COLO668 (cell line): ENCODE data around the gene TM9SF4.
"Not testable (repeated sequence)": the region's sequence is repeated elsewhere in the genome, so short reads cannot be mapped to it uniquely, and the experiment has no call there.

Experiments
- DNase-seq: peaks from one replicate; lab custom pipeline; 2025; ENCODE audit not compliant: unreplicated experiment; lab: John Stamatoyannopoulos, UW

The TM9SF4 gene

DNA sequence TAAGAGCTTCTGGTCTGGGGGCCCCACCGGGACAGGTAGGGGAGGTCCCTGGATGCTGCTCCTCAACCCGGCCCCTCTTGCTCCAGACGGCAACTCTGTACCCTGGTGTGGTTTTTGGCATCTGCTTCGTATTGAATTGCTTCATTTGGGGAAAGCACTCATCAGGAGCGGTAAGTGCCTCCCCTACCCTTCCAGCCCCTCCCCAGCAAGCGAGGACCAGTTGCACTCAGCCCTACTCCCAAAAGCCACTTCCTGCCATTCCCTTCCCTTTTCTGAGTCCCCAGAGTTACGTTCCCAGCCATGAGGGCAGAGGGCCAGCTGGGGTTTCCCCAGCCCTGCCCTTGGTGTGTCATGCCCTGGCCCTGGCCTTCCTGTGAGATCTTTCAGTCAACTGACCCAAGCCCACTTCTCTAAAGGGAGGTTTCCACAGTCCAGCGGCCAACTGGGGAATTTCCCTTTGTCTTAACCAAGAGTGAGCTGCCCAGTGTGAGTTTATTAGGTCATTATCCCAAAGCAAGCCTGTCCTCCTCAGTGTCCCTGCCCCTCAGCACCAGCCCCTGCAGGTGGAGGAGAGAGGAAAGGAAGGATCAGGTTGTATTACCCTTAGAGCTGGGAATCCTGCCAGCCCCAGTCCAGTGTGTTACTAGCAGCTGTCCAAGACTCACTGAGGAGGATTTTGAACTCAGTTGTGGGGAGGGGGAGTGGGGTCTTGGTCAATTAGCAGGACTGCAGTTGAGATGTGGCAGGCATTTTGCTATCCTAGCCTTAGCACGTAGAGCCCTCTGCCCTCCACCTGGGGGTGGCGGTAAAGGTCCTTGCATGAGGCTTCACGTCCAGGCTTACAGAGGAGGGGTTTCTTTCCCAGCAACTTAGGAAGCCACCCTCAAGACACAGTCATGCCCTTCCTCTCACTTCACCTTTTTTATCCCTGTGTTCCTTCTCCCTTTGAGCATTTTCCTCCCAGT lies 45.8 kb downstream of the TM9SF4 start:
- peak; percentile 37 for DNase-seq

DNA sequence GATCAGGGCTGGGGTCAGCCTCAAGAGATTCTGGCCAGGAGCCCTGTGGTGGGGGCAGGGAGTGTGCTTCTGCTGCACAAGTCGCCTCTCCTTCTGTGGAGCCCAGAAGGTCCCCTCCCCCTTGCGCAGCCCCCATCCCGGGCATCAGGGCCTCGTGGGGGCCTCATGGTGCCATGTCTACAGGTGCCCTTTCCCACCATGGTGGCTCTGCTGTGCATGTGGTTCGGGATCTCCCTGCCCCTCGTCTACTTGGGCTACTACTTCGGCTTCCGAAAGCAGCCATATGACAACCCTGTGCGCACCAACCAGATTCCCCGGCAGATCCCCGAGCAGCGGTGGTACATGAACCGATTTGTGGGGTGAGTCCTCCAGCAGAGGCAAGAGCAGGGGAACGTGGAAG lies 48.1 kb downstream of the TM9SF4 start:
- no peak for DNase-seq

GRCh38 chr20:32158351-32158750 lies 48.8 kb downstream of the TM9SF4 start:
- DNase-seq: no peak

DNA sequence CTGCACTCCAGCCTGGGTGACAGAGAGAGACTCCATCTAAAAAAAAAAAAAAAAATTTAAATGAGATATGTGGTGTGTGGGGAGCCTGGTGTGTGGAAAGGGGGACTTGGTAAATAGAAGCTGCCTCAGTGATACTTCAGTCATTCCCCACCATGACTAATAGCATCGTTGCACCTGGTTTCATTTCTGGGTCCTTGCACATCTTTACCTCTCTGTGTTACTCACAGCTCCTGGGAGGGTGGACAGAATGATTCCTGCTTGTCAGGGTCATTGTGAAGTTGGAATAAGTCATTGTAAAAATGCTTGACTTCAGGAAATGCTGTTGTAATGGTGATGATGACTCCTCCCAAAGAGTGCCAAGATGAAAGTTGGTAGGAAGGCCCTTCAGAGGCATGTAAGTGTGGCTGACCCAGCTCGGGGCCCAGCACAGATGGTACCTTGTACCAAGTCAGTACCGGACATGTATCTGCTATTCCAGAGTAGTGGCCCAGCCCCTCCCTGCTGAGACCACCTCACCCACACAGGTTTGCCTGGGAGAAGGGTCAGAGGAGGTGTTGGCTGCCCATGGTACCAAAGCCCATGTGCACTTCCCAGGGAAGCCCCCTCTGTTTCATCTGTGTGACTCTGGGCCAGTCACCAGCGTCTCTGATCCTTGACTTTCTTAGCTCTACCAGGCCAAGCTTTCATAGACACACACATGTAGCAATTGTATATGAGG lies 49.6 kb downstream of the TM9SF4 start:
- no peak for DNase-seq

DNA sequence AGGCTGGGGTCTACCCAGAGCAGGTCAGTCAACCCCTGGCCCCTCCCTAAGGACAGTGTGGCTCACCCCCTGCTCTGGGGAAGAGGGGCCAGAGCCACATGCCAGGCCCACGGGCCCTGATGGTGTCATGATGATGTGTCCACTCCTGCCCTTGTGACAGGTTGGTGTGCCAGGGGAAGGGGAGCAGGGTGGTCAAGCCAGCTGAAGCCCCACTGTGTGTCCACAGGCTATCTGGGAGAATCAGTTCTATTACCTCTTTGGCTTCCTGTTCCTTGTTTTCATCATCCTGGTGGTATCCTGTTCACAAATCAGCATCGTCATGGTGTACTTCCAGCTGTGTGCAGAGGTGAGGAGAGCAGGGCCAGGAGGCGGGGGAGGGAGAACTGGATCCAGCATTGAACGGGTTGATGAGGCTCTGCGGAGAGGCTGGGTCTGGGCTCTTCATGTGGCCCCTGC lies 50.3 kb downstream of the TM9SF4 start:
- DNase-seq: no peak

DNA sequence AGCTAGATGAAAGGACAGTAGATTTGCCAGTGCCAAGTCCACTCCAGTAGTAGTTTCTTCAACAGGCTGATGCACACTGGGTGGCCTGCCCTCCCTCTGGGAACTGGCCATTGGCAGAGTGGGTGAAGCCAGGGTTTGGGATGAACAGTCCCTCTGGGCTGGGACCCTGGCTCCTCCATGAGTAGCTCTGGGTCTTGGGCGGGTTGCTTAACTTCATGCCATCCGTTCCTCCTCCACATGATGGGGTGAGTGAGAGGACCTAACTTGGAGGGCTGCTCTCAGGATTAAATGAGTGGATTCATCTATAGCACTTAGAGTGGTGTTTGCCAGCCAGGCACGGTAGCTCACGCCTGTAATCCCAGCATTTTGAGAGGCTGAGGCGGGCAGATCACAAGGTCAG lies 50.8 kb downstream of the TM9SF4 start:
- no peak for DNase-seq

GRCh38 chr20:32162351-32162750 lies 52.8 kb downstream of the TM9SF4 start:
- DNase-seq: no peak

- DNase-seq: no peak
These were observed 54.4 kb downstream of the TM9SF4 start for GRCh38 chr20:32163951-32164350.

DNA sequence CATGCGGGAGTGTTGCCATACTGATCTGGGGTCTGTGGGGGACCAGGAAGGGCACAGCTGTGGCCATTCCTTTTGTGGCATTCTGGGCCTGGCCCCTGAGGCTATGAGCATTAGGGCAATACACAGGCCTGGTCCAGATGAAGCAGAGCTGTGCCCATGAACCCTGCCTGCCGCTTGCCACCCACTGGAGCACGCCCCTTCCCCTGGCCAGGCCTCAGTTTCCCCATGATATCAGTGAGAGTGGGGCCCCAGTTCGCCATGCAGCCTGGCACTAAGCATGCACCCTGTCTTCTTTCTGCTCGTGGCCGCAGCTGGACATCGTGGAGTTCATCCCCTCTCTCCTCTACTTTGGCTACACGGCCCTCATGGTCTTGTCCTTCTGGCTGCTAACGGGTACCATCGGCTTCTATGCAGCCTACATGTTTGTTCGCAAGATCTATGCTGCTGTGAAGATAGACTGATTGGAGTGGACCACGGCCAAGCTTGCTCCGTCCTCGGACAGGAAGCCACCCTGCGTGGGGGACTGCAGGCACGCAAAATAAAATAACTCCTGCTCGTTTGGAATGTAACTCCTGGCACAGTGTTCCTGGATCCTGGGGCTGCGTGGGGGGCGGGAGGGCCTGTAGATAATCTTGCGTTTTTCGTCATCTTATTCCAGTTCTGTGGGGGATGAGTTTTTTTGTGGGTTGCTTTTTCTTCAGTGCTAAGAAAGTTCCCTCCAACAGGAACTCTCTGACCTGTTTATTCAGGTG lies 55.6 kb downstream of the TM9SF4 start:
- no peak for DNase-seq

GRCh38 chr20:32165836-32166545 lies 56.5 kb downstream of the TM9SF4 start:
- no peak for DNase-seq

- no peak for DNase-seq
These were observed 58.0 kb downstream of the TM9SF4 start for GRCh38 chr20:32167552-32167951.

- no peak for DNase-seq
These were observed 58.8 kb downstream of the TM9SF4 start for GRCh38 chr20:32168184-32168910.

DNA sequence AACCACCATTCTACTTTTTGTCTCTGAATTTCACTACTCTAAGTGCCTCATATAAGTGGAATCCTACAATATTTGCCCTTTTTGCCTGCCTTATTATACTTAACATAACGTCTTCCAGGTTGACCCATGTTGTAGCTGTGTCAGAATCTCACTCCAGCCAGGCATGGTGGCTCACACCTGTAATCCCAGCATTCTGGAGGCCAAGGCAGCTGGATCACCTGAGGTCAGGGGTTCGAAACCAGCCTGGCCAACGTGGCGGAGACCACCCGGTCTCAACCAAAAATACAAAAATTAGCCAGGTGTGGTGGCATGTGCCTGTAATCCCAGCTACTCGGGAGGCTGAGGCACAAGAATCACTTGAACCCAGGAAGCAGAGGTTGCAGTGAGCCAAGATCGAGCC lies 68.2 kb downstream of the TM9SF4 start:
- not testable (repeated sequence) for DNase-seq

GRCh38 chr20:32179515-32179914 lies 70.0 kb downstream of the TM9SF4 start:
- no peak for DNase-seq

- no peak for DNase-seq
These were observed 70.4 kb downstream of the TM9SF4 start for GRCh38 chr20:32179934-32180333.

DNA sequence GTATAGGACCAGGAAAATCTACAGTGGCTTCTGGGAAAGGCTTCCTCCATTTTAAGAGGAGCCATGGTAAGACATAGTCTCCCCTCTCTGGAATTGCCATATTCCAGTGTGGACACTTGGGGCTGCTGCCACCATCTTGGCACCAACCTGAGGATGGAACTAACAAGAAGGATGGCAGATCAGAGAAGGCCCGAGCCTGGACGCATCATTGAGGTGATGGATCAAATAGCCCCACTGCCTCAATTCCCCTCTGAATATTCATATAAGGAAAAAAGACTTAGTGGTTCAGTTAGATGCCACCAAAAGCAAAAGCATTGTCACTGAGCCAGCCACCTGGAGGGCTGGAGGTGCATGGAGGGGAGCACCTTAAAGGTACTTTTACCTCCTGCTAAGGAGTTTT lies 72.1 kb downstream of the TM9SF4 start:
- DNase-seq: no peak

- DNase-seq: no peak
These were observed 74.6 kb downstream of the TM9SF4 start for GRCh38 chr20:32183947-32184635.

DNA sequence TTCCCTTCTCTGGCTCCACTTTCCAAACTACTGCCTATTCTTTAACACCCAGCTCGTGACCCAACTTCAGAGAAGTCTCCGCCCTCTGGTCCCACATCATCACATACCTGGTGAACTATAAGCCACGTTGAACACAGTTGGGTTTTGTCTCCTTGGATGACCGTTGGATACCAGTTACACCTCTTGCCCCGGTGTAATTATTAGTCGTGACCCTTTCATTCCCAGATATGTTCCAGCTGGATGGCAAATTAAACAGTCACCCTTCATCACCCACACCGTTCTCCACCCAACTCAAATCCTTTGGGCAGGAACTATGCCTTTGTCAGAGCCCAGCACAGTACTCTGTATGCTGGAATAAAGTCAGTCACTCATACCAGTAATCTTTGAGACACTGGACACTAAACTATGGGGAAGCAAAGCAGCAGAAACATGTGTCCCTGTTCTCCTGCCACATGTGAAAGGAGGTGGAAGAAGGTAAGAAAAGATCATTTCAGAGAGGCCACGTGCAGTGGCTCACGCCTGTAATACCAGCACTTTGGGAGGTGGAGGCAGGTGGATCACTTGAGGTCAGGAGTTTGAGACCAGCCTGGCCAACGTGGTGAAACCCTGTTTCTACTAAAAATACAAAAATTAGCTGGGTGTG lies 75.6 kb downstream of the TM9SF4 start:
- no peak for DNase-seq

DNA sequence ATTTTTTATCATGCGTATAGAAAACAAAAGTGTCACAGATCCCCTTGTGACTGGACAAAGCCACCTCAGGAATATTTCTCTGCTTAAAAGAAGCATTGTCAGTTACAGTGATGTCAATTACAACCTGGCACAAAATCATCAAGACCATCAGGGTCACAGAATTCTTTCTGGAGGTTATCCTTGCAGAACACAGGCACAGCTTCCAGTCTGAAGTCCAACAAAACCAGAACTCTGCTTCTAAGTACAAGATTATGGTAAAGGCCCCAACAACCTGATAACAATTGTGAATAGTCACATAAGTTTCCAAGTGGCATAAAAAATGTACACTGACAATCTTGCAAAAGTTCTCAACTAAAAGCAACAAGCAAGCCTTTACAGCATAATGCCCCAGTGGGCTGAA lies 77.0 kb downstream of the TM9SF4 start:
- no peak for DNase-seq
